Adrenal gland (tissue), 5 donors: ENCODE results near the gene DSCAML1.

ENCODE experiments used
- CTCF ChIP-seq, 6 experiments: fragments of 450-650 bp in 4 of 6; fragments of 200-600 bp in 2 of 6; sonication (generic) in 1 of 6; IDR thresholded peaks; 1 replicate in 5 of 6; 2 replicates in 1 of 6; pipeline versions ENCODE4 v1.5.1 to v1.8.0; 2016 to 2021; ENCODE audit warnings: antibody characterized with exemption in 6 of 6, mild to moderate bottlenecking in 2 of 6, moderate library complexity in 1 of 6
- POLR2A ChIP-seq, 2 donors: fragments of 450-650 bp; IDR thresholded peaks; one replicate each; pipeline ENCODE4 v1.6.1; 2017; ENCODE audit warnings: antibody characterized with exemption in 2 of 2, mild to moderate bottlenecking in 2 of 2, moderate library complexity in 1 of 2
- donor health status: DM: no; HTN: no; CAD: no.

- TF ChIP-seq CTCF (IDR thresholded peaks at IDR 0.05) (no peak), POLR2A (IDR thresholded peaks at IDR 0.05) (no peak)
These were observed 2.6 kb upstream of the DSCAML1 start for GRCh38 chr11:117799634-117800033.
